NCI-H2081 (cell line): ENCODE measurements around the gene IMMP2L.
"Not testable (repeated sequence)": the region's sequence is repeated elsewhere in the genome, so short reads cannot be mapped to it uniquely, and the experiment has no call there.

Experiments used
- DNase-seq, 2 experiments: peaks; one replicate each; lab custom pipeline; 2025; lab: John Stamatoyannopoulos, UW

Gene IMMP2L

GRCh38 chr7:110988890-110989501 lies 573.3 kb downstream of the IMMP2L start:
- DNase-seq: no peak

GRCh38 chr7:110988348-110988747 lies 573.9 kb downstream of the IMMP2L start:
- no peak for DNase-seq

- no peak for DNase-seq
Observed at GRCh38 chr7:110987127-110987693, 575.1 kb downstream of the IMMP2L start.

GRCh38 chr7:110983822-110984456 lies 578.4 kb downstream of the IMMP2L start:
- no peak for DNase-seq

- no peak for DNase-seq
Observed at GRCh38 chr7:110977127-110977737, 585.1 kb downstream of the IMMP2L start.

GRCh38 chr7:110975486-110975885 lies 586.8 kb downstream of the IMMP2L start:
- DNase-seq: no peak

- no peak for DNase-seq
Observed at GRCh38 chr7:110974441-110974840, 587.9 kb downstream of the IMMP2L start.

- peak in 1 of 2 experiments; percentile 6 for DNase-seq
Observed at GRCh38 chr7:110973196-110973990, 588.9 kb downstream of the IMMP2L start.

GRCh38 chr7:110964775-110965174 lies 597.5 kb downstream of the IMMP2L start:
- DNase-seq: no peak

GRCh38 chr7:110962826-110963225 lies 599.5 kb downstream of the IMMP2L start:
- DNase-seq: no peak

GRCh38 chr7:110962374-110962773 lies 599.9 kb downstream of the IMMP2L start:
- no peak for DNase-seq

GRCh38 chr7:110960811-110961210 lies 601.5 kb downstream of the IMMP2L start:
- no peak for DNase-seq

- no peak for DNase-seq
Observed at GRCh38 chr7:110948280-110948679, 614.0 kb downstream of the IMMP2L start.

- no peak for DNase-seq
Observed at GRCh38 chr7:110947408-110947807, 614.9 kb downstream of the IMMP2L start.

- no peak for DNase-seq
Observed at GRCh38 chr7:110944966-110945644, 617.2 kb downstream of the IMMP2L start.

- no peak for DNase-seq
Observed at GRCh38 chr7:110944448-110944847, 617.8 kb downstream of the IMMP2L start.

- no peak for DNase-seq
Observed at GRCh38 chr7:110943701-110944345, 618.5 kb downstream of the IMMP2L start.

GRCh38 chr7:110941385-110941784 lies 620.9 kb downstream of the IMMP2L start:
- no peak for DNase-seq

GRCh38 chr7:110940756-110941155 lies 621.5 kb downstream of the IMMP2L start:
- no peak for DNase-seq

GRCh38 chr7:110938165-110938564 lies 624.1 kb downstream of the IMMP2L start:
- no peak for DNase-seq

GRCh38 chr7:110936665-110937064 lies 625.6 kb downstream of the IMMP2L start:
- DNase-seq: not testable (repeated sequence)
